GM12878 (cell line): Measurements from ENCODE around the gene INO80E. TPM values are rescaled to one million over a fixed set of nuclear protein-coding genes. Genes with fewer than 3 reads are reported as not detected.

ENCODE experiments used
- ATAC-seq: fragments of 200-7000 bp; cut with Tn5 transposase; 3 replicates; pipeline ENCODE4 v1.9.1; 2020; ENCODE audit warnings: mild to moderate bottlenecking, moderate library complexity
- BruUV-seq: library from RNA; stranded (reverse); fragments of 400-500 nt; replicated peaks from 2 replicates; lab custom pipeline; 2021; lab: Mats Ljungman, UMichigan
- CTCF ChIA-PET: fragments of 300-600 bp; sonication (Branson Sonifier 250); formaldehyde crosslinking; extraction: SDS; loops from one replicate; lab custom pipeline; 2021; ENCODE audit warnings: inconsistent platforms; lab: Yijun Ruan, JAX
- POLR2A ChIA-PET: fragments of 350-600 bp; formaldehyde crosslinking; extraction: SDS; loops from one replicate; lab custom pipeline; 2021; ENCODE audit warnings: inconsistent platforms; lab: Charles Lee
- RAD21 ChIA-PET: fragments of 300-600 bp; sonication (Branson Sonifier 250); formaldehyde crosslinking; loops from one replicate; lab custom pipeline; 2023; ENCODE audit warnings: antibody characterized with exemption; ENCODE audit not compliant: unreplicated experiment; lab: Charles Lee
- SMC1A ChIA-PET: fragments of 300-600 bp; sonication (Branson Sonifier 250); formaldehyde crosslinking; loops from one replicate; lab custom pipeline; 2023; ENCODE audit not compliant: unreplicated experiment, uncharacterized antibody; lab: Charles Lee
- DNase-seq: peaks from one replicate; pipeline ENCODE4 v3.0.0-alpha.2; 2011; ENCODE audit warnings: low read depth, low spot score
- FAIRE-seq: peaks from 3 replicates; lab custom pipeline; 2011; peaks lifted over from hg19 to GRCh38; lab: Jason Lieb, UNC
- H2AFZ ChIP-seq: 2 replicates; pipeline ENCODE4 v1.6.0; 2011; ENCODE audit warnings: low read depth, low read length, control low read depth; ENCODE audit not compliant: control insufficient read depth
- H3K27ac ChIP-seq: 2 replicates; pipeline ENCODE4 v1.5.1; 2011; ENCODE audit warnings: control low read depth; ENCODE audit not compliant: control insufficient read depth, insufficient read depth
- H3K27me3 ChIP-seq, 2 experiments: replicated peaks in 1 of 2; 2 replicates each; pipeline versions ENCODE4 v1.6.0 to v1.6.1; 2011; ENCODE audit warnings: low read length in 1 of 2; ENCODE audit not compliant: control insufficient read depth in 2 of 2, insufficient read depth in 2 of 2
- H3K36me3 ChIP-seq, 2 experiments: 2 replicates each; pipeline ENCODE4 v1.5.1; 2011; ENCODE audit warnings: low read length in 1 of 2; ENCODE audit not compliant: control insufficient read depth in 2 of 2, insufficient read depth in 2 of 2
- H3K4me1 ChIP-seq: 2 replicates; pipeline ENCODE4 v1.6.1; 2011; ENCODE audit warnings: mild to moderate bottlenecking, low read length, moderate library complexity, mixed read lengths; ENCODE audit not compliant: control insufficient read depth, insufficient read depth
- H3K4me2 ChIP-seq: 2 replicates; pipeline ENCODE4 v1.6.0; 2011; ENCODE audit warnings: control low read depth; ENCODE audit not compliant: control insufficient read depth, insufficient read depth
- H3K4me3 ChIP-seq: fragments of 200-600 bp; sonication (generic); 2 replicates; pipeline ENCODE4 v1.5.1; 2016
- H3K79me2 ChIP-seq: 2 replicates; pipeline ENCODE4 v1.6.0; 2011; ENCODE audit warnings: low read length; ENCODE audit not compliant: control insufficient read depth, insufficient read depth
- H3K9ac ChIP-seq: 2 replicates; pipeline ENCODE4 v1.8.0; 2011; ENCODE audit warnings: low read length, control low read depth, mixed read lengths; ENCODE audit not compliant: control insufficient read depth, insufficient read depth
- H3K9me3 ChIP-seq: replicated peaks from 3 replicates; pipeline ENCODE4 v1.5.1; 2011; ENCODE audit warnings: mild to moderate bottlenecking, low read length; ENCODE audit not compliant: control insufficient read depth, insufficient read depth
- H4K20me1 ChIP-seq: 2 replicates; pipeline ENCODE4 v1.6.0; 2011; ENCODE audit not compliant: control insufficient read depth, insufficient read depth
- ATF7 ChIP-seq: fragments of 450-650 bp; IDR thresholded peaks from 2 replicates; pipeline ENCODE4 v1.6.1; 2016; ENCODE audit warnings: low read depth, mild to moderate bottlenecking
- BHLHE40 ChIP-seq, 2 experiments: fragments of 450-650 bp in 1 of 2; IDR thresholded peaks; 2 replicates each; pipeline ENCODE4 v1.6.1; 2011 to 2017; ENCODE audit warnings: low read depth in 2 of 2, borderline replicate concordance in 1 of 2, improper control_type of control experiment in 1 of 2, low read length in 1 of 2, mild to moderate bottlenecking in 1 of 2
- CHD1 ChIP-seq: IDR thresholded peaks from 2 replicates; pipeline ENCODE4 v1.6.1; 2012; ENCODE audit warnings: low read depth, low read length, improper control_type of control experiment
- IKZF1 ChIP-seq: fragments of 450-650 bp; conservative IDR thresholded peaks from 2 replicates; pipeline ENCODE4 v1.6.1; 2017; ENCODE audit warnings: antibody characterized with exemption, mild to moderate bottlenecking
- JUNB ChIP-seq: IDR thresholded peaks from 2 replicates; pipeline ENCODE4 v1.6.1; 2016; ENCODE audit warnings: antibody characterized with exemption, mild to moderate bottlenecking
- NFYB ChIP-seq: IDR thresholded peaks from 2 replicates; pipeline ENCODE4 v1.6.1; 2011; ENCODE audit warnings: low read depth, mild to moderate bottlenecking, low read length, improper control_type of control experiment, moderate library complexity; ENCODE audit not compliant: insufficient read depth
- SMAD1 ChIP-seq: fragments of 450-650 bp; IDR thresholded peaks from 2 replicates; pipeline ENCODE4 v1.6.1; 2018; ENCODE audit warnings: mild to moderate bottlenecking, low read depth; ENCODE audit not compliant: partially characterized antibody
- STAT3 ChIP-seq: IDR thresholded peaks from 2 replicates; pipeline ENCODE4 v1.6.1; 2011; ENCODE audit warnings: low read depth, low read length, improper control_type of control experiment
- ZZZ3 ChIP-seq: IDR thresholded peaks from 2 replicates; pipeline ENCODE4 v1.6.1; 2011; ENCODE audit warnings: low read depth; ENCODE audit not compliant: control insufficient read depth, insufficient read length
- WGBS: methylation state at CpG from one replicate; pipeline ENCODE4 v1.1.6; 2016; ENCODE audit warnings: low lambda C conversion rate; ENCODE audit not compliant: insufficient replicate concordance, insufficient coverage; ENCODE audit errors: missing lambda C conversion rate; 5-methylcytosine and 5-hydroxymethylcytosine counted together
- in situ Hi-C: fragments of 300-500 bp; cut with MboI; formaldehyde crosslinking; loops from 9 replicates; pipeline ENCODE4 v1.14.3; 2018; ENCODE audit warnings: mixed read lengths
- intact Hi-C: fragments of 100-400 bp; cut with micrococcal nuclease; formaldehyde crosslinking; loops from one replicate; pipeline ENCODE4 v1.14.2; 2022; ENCODE audit not compliant: unreplicated experiment
- polyA plus RNA-seq, 11 experiments: library from polyadenylated mRNA; depleted of rRNA in 4 of 11; unstranded in 6 of 11; stranded (reverse) in 5 of 11; fragments of >200 nt; fragmentation: Nextera tagmentation in 4 of 11; fragmentation: Illumina TruSeq in 1 of 11; extraction: Ambion mirVana in 4 of 11; extraction: Trizol in 1 of 11; gene quantifications; 1 replicate in 1 of 11; 2 replicates in 10 of 11; pipeline versions ENCODE4 v1.2.1 to v1.2.3, GENCODE V29; 2011 to 2016; ENCODE audit warnings: inconsistent platforms in 2 of 11, missing spikeins in 2 of 11, low read depth in 1 of 11
- total RNA-seq, 4 experiments: library from RNA; depleted of rRNA in 3 of 4; stranded (reverse); fragments of >200 nt in 3 of 4; fragmentation: Illumina TruSeq in 1 of 4; extraction: Trizol in 1 of 4; gene quantifications; 2 replicates each; pipeline versions ENCODE4 v1.2.1 to v1.2.3, GENCODE V29; 2013 to 2021

Gene INO80E
- total and polyA plus RNA-seq, 10 of the 15 experiments (the other 5 are each of a cell fraction or from before 2014, with no cell fraction given): 0.39 to 74.0 (median 33.0) TPM

DNA sequence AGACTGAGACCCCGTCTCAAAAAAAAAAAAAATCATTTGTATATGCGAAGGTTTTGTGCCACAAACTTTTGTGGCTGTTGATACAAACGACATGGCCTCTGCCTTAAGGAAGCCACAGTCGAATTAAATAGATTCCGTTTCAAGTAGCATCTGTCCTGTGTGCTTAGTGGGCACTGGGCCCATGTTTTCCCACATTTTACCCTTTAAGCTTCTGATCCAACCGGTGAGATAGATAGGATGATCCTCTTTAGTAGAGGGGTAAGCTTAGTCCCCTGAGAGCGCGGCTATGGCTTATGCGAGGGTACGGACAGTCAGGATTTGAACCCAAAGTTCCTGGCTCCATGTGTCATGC is 34.9 kb upstream of the INO80E start:
- Histone ChIP-seq H3K36me3 (no peaks in the 10 kb centered on the region), H3K4me2 (peak overlapping the region; percentile 92), H2AFZ (peak overlapping the region; percentile 100), H3K9me3 (no peaks in the 10 kb centered on the region), H3K27ac (no peak overlapping the region), H3K79me2 (peaks cover 4% of the 10 kb centered on the region; the same call in 1 of the 2 replicates), H4K20me1 (no peaks in the 10 kb centered on the region), H3K4me3 (peak overlapping the region; percentile 68), H3K9ac (peak overlapping the region; percentile 79), H3K27me3 (no peaks in the 10 kb centered on the region), H3K4me1 (peaks cover 2% of the 10 kb centered on the region; the same call in 1 of the 2 replicates)
- in situ Hi-C loops (no loop called here), intact Hi-C loops (loop anchor here (5.0 kb wide), 1 partner anchor 34 kb away; the partner anchor contains the start of gene KCTD13)
- ChIA-PET POLR2A (interaction anchor here (0.6 to 3.4 kb wide), 4 partner anchors 13 to 137 kb away, joined by 3 to 53 read pairs (median 8); partner anchors contain the start of genes HIRIP3, INO80E, KCTD13 and TAOK2), CTCF (interaction anchor here (0.8 to 3.3 kb wide), 9 partner anchors 12 to 141 kb away, joined by 3 to 21 read pairs (median 4); partner anchors contain the start of genes KCTD13, MVP and TAOK2), RAD21 (interaction anchor here (0.8 to 3.8 kb wide), 4 partner anchors 13 to 222 kb away, joined by 3 to 19 read pairs (median 6); partner anchors contain the start of genes KCTD13 and TAOK2), SMC1A (interaction anchor here (0.7 to 2.7 kb wide), 5 partner anchors 12 to 112 kb away, joined by 3 to 20 read pairs (median 4); partner anchors contain the start of gene TAOK2)
- no peak for TF ChIP-seq ZZZ3
- no peak for TF ChIP-seq IKZF1
- TF ChIP-seq SMAD1: no peak
- TF ChIP-seq ATF7: no peak
- TF ChIP-seq CHD1: no peak
- no peak for TF ChIP-seq NFYB
- no peak for TF ChIP-seq BHLHE40 (IDR thresholded peaks at IDR 0.05; ENCODE audit: borderline replicate concordance in 1 of 2, low read depth in 2 of 2, low read length in 1 of 2)
- TF ChIP-seq STAT3: no peak
- TF ChIP-seq JUNB: no peak
- DNase-seq (no peak), ATAC-seq (no peak), FAIRE-seq (no peak)
- no TSS peak for BruUV-seq
- 80% methylated on average over 10 of the region's 10 CpGs for WGBS
